ENCODE data around the gene MICU2.

The MICU2 gene

DNA sequence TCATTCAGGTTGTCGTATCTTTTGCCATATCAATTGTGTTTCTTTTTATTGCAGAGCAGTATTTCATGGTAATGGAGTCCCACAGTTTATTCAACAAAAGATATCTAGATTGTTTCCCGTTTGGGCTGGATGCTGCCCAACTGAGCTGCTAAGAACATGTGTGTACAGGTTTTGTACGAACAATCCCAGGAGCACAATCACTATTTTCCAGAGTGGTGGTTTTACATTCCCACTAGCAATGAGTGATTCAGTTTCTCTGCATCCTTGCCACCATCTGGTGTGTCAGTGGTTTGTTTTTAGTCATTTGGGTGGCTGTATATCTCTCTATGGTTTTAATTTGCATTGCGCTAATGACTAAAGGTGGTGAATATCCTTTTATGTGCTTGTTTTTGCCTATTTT lies 92.1 kb downstream of the MICU2 start:
- TF ChIP-seq POLR2AphosphoS5 (IDR thresholded peaks at IDR 0.05; ENCODE audit: low read depth, low read length) (no peak), SIN3A (IDR thresholded peaks at IDR 0.05; ENCODE audit: borderline replicate concordance, insufficient read depth, low read length) (no peak), FOXP2 (optimal IDR thresholded peaks at IDR 0.05; ENCODE audit: borderline replicate concordance, extremely low read depth, extremely low read length, insufficient read depth) (no peak), TAF1 (IDR thresholded peaks at IDR 0.05; ENCODE audit: borderline replicate concordance, insufficient read depth, low read length) (no peak)
- TF ChIP-seq, protein P1, sequence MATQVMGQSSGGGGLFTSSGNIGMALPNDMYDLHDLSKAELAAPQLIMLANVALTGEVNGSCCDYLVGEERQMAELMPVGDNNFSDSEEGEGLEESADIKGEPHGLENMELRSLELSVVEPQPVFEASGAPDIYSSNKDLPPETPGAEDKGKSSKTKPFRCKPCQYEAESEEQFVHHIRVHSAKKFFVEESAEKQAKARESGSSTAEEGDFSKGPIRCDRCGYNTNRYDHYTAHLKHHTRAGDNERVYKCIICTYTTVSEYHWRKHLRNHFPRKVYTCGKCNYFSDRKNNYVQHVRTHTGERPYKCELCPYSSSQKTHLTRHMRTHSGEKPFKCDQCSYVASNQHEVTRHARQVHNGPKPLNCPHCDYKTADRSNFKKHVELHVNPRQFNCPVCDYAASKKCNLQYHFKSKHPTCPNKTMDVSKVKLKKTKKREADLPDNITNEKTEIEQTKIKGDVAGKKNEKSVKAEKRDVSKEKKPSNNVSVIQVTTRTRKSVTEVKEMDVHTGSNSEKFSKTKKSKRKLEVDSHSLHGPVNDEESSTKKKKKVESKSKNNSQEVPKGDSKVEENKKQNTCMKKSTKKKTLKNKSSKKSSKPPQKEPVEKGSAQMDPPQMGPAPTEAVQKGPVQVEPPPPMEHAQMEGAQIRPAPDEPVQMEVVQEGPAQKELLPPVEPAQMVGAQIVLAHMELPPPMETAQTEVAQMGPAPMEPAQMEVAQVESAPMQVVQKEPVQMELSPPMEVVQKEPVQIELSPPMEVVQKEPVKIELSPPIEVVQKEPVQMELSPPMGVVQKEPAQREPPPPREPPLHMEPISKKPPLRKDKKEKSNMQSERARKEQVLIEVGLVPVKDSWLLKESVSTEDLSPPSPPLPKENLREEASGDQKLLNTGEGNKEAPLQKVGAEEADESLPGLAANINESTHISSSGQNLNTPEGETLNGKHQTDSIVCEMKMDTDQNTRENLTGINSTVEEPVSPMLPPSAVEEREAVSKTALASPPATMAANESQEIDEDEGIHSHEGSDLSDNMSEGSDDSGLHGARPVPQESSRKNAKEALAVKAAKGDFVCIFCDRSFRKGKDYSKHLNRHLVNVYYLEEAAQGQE (IDR thresholded peaks at IDR 0.05; ENCODE audit: insufficient read depth in 1 of 2, low read depth in 2 of 2, low read length in 2 of 2): no peak

DNA sequence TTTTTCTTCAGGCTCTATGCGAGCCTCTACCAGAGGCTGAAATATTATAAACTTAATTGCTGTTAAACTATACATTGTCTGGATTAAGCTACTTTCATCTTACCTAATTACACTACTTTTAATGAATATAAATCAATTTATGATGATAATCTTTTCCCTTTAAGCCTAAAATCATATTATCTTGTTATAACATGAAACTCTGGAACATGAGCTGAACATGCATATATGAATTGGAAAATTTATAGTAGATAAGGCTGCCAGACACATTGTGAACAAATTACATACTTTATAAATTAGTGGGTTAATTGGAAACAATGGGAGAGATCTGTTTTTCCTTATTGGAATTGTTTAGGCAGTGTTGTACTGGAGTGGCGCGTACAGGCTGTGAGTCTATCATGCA lies 99.6 kb downstream of the MICU2 start:
- TF ChIP-seq SIN3A (IDR thresholded peaks at IDR 0.05; ENCODE audit: borderline replicate concordance, insufficient read depth, low read length): no peak
- TF ChIP-seq TAF1 (IDR thresholded peaks at IDR 0.05; ENCODE audit: borderline replicate concordance, insufficient read depth, low read length): no peak
- TF ChIP-seq FOXP2 (optimal IDR thresholded peaks at IDR 0.05; ENCODE audit: borderline replicate concordance, extremely low read depth, extremely low read length, insufficient read depth): no peak
- no peak for TF ChIP-seq POLR2AphosphoS5 (IDR thresholded peaks at IDR 0.05; ENCODE audit: low read depth, low read length)
- TF ChIP-seq, protein P1 (IDR thresholded peaks at IDR 0.05; ENCODE audit: insufficient read depth in 1 of 2, low read depth in 2 of 2, low read length in 2 of 2): no peak

DNA sequence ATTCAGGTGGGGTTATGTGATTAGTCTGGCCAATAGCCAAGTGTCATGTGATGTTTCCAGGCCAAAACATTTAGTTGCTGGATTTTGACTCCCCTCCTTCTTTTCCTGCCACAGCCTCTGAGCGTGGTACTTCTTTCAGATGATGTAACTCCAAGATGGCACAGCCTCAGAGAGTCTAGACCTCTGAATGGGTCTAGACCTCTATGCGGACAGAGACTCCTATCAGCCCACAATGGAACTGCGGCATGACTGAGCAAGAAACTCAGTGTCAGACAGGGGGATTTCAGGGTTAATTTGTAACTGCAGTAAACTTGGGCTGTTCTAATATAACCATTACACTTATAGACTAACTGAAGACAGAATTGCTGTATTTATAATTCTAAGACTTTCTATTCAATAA lies 102.3 kb downstream of the MICU2 start:
- TF ChIP-seq SIN3A (IDR thresholded peaks at IDR 0.05; ENCODE audit: borderline replicate concordance, insufficient read depth, low read length) (no peak), POLR2AphosphoS5 (IDR thresholded peaks at IDR 0.05; ENCODE audit: low read depth, low read length) (no peak), TAF1 (IDR thresholded peaks at IDR 0.05; ENCODE audit: borderline replicate concordance, insufficient read depth, low read length) (no peak), FOXP2 (optimal IDR thresholded peaks at IDR 0.05; ENCODE audit: borderline replicate concordance, extremely low read depth, extremely low read length, insufficient read depth) (no peak)
- TF ChIP-seq, protein P1 (IDR thresholded peaks at IDR 0.05; ENCODE audit: insufficient read depth in 1 of 2, low read depth in 2 of 2, low read length in 2 of 2): no peak

DNA sequence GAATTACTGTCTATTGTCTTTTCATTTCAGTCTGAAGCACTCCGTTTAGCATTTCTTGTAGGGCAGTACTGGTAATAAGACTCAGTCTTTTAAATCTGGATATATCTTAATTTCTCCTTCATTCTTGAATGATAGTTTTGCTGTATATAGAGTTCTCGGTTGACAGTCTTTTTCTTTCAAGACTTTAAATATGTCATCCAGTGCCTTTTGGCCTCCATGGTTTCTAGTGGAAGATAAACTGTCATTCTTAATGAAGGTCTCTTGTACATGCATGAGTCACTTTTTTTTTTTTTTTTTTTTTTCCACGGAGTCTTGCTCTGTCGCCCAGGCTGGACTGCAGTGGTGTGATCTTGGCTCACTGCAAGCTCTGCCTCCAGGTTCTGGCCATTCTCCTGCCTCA lies 117.6 kb downstream of the MICU2 start:
- TF ChIP-seq POLR2AphosphoS5 (IDR thresholded peaks at IDR 0.05; ENCODE audit: low read depth, low read length) (no peak), FOXP2 (optimal IDR thresholded peaks at IDR 0.05; ENCODE audit: borderline replicate concordance, extremely low read depth, extremely low read length, insufficient read depth) (no peak), SIN3A (IDR thresholded peaks at IDR 0.05; ENCODE audit: borderline replicate concordance, insufficient read depth, low read length) (no peak), TAF1 (IDR thresholded peaks at IDR 0.05; ENCODE audit: borderline replicate concordance, insufficient read depth, low read length) (no peak)
- TF ChIP-seq, protein P1 (IDR thresholded peaks at IDR 0.05; ENCODE audit: insufficient read depth in 1 of 2, low read depth in 2 of 2, low read length in 2 of 2): no peak

DNA sequence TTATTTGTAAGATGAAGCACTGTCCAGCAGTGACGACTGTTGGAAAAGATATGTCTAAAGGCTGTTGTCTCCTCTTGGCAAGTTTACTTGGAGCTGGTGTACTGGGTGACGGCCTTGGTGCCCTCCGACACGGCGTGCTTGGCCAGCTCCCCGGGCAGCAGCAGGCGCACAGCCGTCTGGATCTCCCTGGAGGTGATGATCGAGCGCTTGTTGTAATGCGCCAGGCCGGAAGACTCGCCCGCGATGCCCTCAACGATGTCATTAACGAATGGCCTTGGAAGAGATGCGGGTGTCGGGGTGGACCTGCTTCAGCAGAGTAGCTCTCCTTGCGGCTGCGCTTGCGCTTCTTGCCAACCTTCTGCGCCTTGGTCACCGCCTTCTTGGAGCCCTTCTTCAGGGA lies 120.2 kb downstream of the MICU2 start:
- TF ChIP-seq SIN3A (IDR thresholded peaks at IDR 0.05; ENCODE audit: borderline replicate concordance, insufficient read depth, low read length) (no peak), TAF1 (IDR thresholded peaks at IDR 0.05; ENCODE audit: borderline replicate concordance, insufficient read depth, low read length) (no peak), FOXP2 (optimal IDR thresholded peaks at IDR 0.05; ENCODE audit: borderline replicate concordance, extremely low read depth, extremely low read length, insufficient read depth) (no peak), POLR2AphosphoS5 (IDR thresholded peaks at IDR 0.05; ENCODE audit: low read depth, low read length) (no peak)
- TF ChIP-seq, protein P1 (IDR thresholded peaks at IDR 0.05; ENCODE audit: insufficient read depth in 1 of 2, low read depth in 2 of 2, low read length in 2 of 2): no peak

Measured in PFSK-1 (cell line).